Measurements from ENCODE around the gene CLN6.

The CLN6 gene

GRCh38 chr15:68201879-68202261 lies 27.7 kb downstream of the CLN6 start:
- Mint-ChIP-seq H3K27me3 (no peaks in the 10 kb centered on the region), H3K4me3 (no peak overlapping the region), H3K9me3 (no peaks in the 10 kb centered on the region), H3K27ac (no peak overlapping the region), H3K36me3 (peaks cover 17 to 31% of the 10 kb centered on the region in 2 donors), H3K4me1 (peaks cover 10 to 14% of the 10 kb centered on the region in 2 donors)
- no peak for ATAC-seq (replicated peaks)
- DNase-seq, result no peak

- Mint-ChIP-seq H3K27ac (no peak overlapping the region), H3K36me3 (peaks cover 17 to 29% of the 10 kb centered on the region in 2 donors), H3K9me3 (no peaks in the 10 kb centered on the region), H3K27me3 (no peaks in the 10 kb centered on the region), H3K4me1 (peaks cover 5 to 11% of the 10 kb centered on the region in 2 donors), H3K4me3 (no peak overlapping the region)
- DNase-seq (no peak), ATAC-seq (replicated peaks) (no peak)
These were observed 28.2 kb downstream of the CLN6 start for GRCh38 chr15:68201153-68201878.

- no peak for DNase-seq
- Mint-ChIP-seq H3K36me3 (peaks cover 19 to 25% of the 10 kb centered on the region in 2 donors), H3K27ac (no peak overlapping the region)
These were observed 29.3 kb downstream of the CLN6 start for GRCh38 chr15:68200016-68200861.

GRCh38 chr15:68199340-68199739 lies 30.2 kb downstream of the CLN6 start:
- no peaks in the 10 kb centered on the region for H3K27me3 Mint-ChIP-seq
- H3K27ac Mint-ChIP-seq, result no peak overlapping the region
- H3K9me3 Mint-ChIP-seq, result no peaks in the 10 kb centered on the region
- DNase-seq (no peak), ATAC-seq (replicated peaks) (no peak)
- H3K36me3 Mint-ChIP-seq, result peaks cover 23 to 25% of the 10 kb centered on the region in 2 donors
- peak overlapping the region in 1 of 2 donors; percentile 21 for H3K4me3 Mint-ChIP-seq
- H3K4me1 Mint-ChIP-seq, result peaks cover 0 to 7% of the 10 kb centered on the region in 2 donors

More at GRCh38 chr15:68200016-68200861, 29.3 kb downstream of the CLN6 start:
- Mint-ChIP-seq H3K4me3 (no peak overlapping the region), H3K4me1 (peaks cover 0 to 7% of the 10 kb centered on the region in 2 donors), H3K27me3 (no peaks in the 10 kb centered on the region), H3K9me3 (no peaks in the 10 kb centered on the region)
- no peak for ATAC-seq (replicated peaks)

- H3K27me3 Mint-ChIP-seq, result no peaks in the 10 kb centered on the region
- no peak overlapping the region for H3K27ac Mint-ChIP-seq
- DNase-seq, result no peak
- ATAC-seq (replicated peaks), result no peak
- peaks cover 0 to 7% of the 10 kb centered on the region in 2 donors for H3K4me1 Mint-ChIP-seq
- H3K4me3 Mint-ChIP-seq, result no peak overlapping the region
- peaks cover 29 to 37% of the 10 kb centered on the region in 2 donors for H3K36me3 Mint-ChIP-seq
- H3K9me3 Mint-ChIP-seq, result no peaks in the 10 kb centered on the region
These were observed 31.7 kb downstream of the CLN6 start for GRCh38 chr15:68197661-68198437.

- DNase-seq (no peak), ATAC-seq (replicated peaks) (peak in 1 of 2 donors; percentile 15)
- no peaks in the 10 kb centered on the region for H3K27me3 Mint-ChIP-seq
- H3K4me1 Mint-ChIP-seq, result peaks cover 0 to 7% of the 10 kb centered on the region in 2 donors
- H3K36me3 Mint-ChIP-seq, result peaks cover 35 to 44% of the 10 kb centered on the region in 2 donors
- no peaks in the 10 kb centered on the region for H3K9me3 Mint-ChIP-seq
- H3K27ac Mint-ChIP-seq, result no peak overlapping the region
- no peak overlapping the region for H3K4me3 Mint-ChIP-seq
These were observed 32.4 kb downstream of the CLN6 start for GRCh38 chr15:68197170-68197492.

- H3K4me3 Mint-ChIP-seq, result no peak overlapping the region
- ATAC-seq (replicated peaks) (no peak), DNase-seq (no peak)
- H3K4me1 Mint-ChIP-seq, result peaks cover 0 to 7% of the 10 kb centered on the region in 2 donors
- peak overlapping the region; percentile 86 for H3K27ac Mint-ChIP-seq
- peaks cover 38 to 47% of the 10 kb centered on the region in 2 donors for H3K36me3 Mint-ChIP-seq
- no peaks in the 10 kb centered on the region for H3K9me3 Mint-ChIP-seq
- no peaks in the 10 kb centered on the region for H3K27me3 Mint-ChIP-seq
These were observed 32.9 kb downstream of the CLN6 start for GRCh38 chr15:68196445-68197169.

- DNase-seq (no peak), ATAC-seq (replicated peaks) (no peak)
- H3K27me3 Mint-ChIP-seq, result no peaks in the 10 kb centered on the region
- peaks cover 39 to 48% of the 10 kb centered on the region in 2 donors for H3K36me3 Mint-ChIP-seq
- peaks cover 0 to 7% of the 10 kb centered on the region in 2 donors for H3K4me1 Mint-ChIP-seq
- no peaks in the 10 kb centered on the region for H3K9me3 Mint-ChIP-seq
- H3K4me3 Mint-ChIP-seq, result no peak overlapping the region
- peak overlapping the region; percentile 43 for H3K27ac Mint-ChIP-seq
These were observed 34.0 kb downstream of the CLN6 start for GRCh38 chr15:68195336-68196112.

GRCh38 chr15:68192804-68193486 lies 36.6 kb downstream of the CLN6 start:
- DNase-seq (no peak), ATAC-seq (replicated peaks) (peak in 1 of 2 donors; percentile 19)
- Mint-ChIP-seq H3K4me3 (no peak overlapping the region), H3K36me3 (peaks cover 47 to 63% of the 10 kb centered on the region in 2 donors), H3K9me3 (no peaks in the 10 kb centered on the region), H3K27ac (peak overlapping the region; percentile 83), H3K27me3 (no peaks in the 10 kb centered on the region), H3K4me1 (peaks cover 0 to 7% of the 10 kb centered on the region in 2 donors)

- DNase-seq (no peak), ATAC-seq (replicated peaks) (no peak)
- Mint-ChIP-seq H3K27ac (peak overlapping the region; percentile 83), H3K4me3 (no peak overlapping the region), H3K4me1 (peaks cover 0 to 7% of the 10 kb centered on the region in 2 donors), H3K27me3 (no peaks in the 10 kb centered on the region), H3K36me3 (peaks cover 46 to 62% of the 10 kb centered on the region in 2 donors), H3K9me3 (no peaks in the 10 kb centered on the region)
These were observed 37.4 kb downstream of the CLN6 start for GRCh38 chr15:68192117-68192516.

GRCh38 chr15:68191555-68191954 lies 38.0 kb downstream of the CLN6 start:
- Mint-ChIP-seq H3K27me3 (no peaks in the 10 kb centered on the region), H3K9me3 (no peaks in the 10 kb centered on the region), H3K4me1 (peaks cover 0 to 5% of the 10 kb centered on the region in 2 donors), H3K4me3 (no peak overlapping the region), H3K27ac (no peak overlapping the region), H3K36me3 (peaks cover 46 to 61% of the 10 kb centered on the region in 2 donors)
- ATAC-seq (replicated peaks), result no peak
- no peak for DNase-seq

GRCh38 chr15:68190048-68190447 lies 39.5 kb downstream of the CLN6 start:
- Mint-ChIP-seq H3K36me3 (peaks cover 40 to 66% of the 10 kb centered on the region in 2 donors), H3K27ac (peak overlapping the region; percentile 10)

GRCh38 chr15:68188647-68189046 lies 40.9 kb downstream of the CLN6 start:
- Mint-ChIP-seq H3K4me1 (peaks cover 0 to 5% of the 10 kb centered on the region in 2 donors), H3K4me3 (no peak overlapping the region), H3K36me3 (peaks cover 42 to 67% of the 10 kb centered on the region in 2 donors), H3K9me3 (no peaks in the 10 kb centered on the region), H3K27ac (peak overlapping the region; percentile 52), H3K27me3 (no peaks in the 10 kb centered on the region)
- DNase-seq, result no peak
- ATAC-seq (replicated peaks), result no peak

More at GRCh38 chr15:68190048-68190447, 39.5 kb downstream of the CLN6 start:
- Mint-ChIP-seq H3K27me3 (no peaks in the 10 kb centered on the region), H3K4me3 (no peak overlapping the region), H3K9me3 (no peaks in the 10 kb centered on the region), H3K4me1 (peaks cover 0 to 5% of the 10 kb centered on the region in 2 donors)
- DNase-seq (no peak), ATAC-seq (replicated peaks) (no peak)

All from stimulated activated naive B cell treated with anti-CD40 and anti-IgM and Interleukin-4, amounts not matched to agents 10 μg/mL and 1 μg/mL and 100 μg/mL, for 72 hours (primary cell).